Measurements from ENCODE around the gene WIPF2. TPM values are rescaled to one million over a fixed set of nuclear protein-coding genes. Genes with fewer than 3 reads are reported as not detected.

The WIPF2 gene
- total RNA-seq, 1 experiment from 2014 or later, result 37.2 TPM

DNA sequence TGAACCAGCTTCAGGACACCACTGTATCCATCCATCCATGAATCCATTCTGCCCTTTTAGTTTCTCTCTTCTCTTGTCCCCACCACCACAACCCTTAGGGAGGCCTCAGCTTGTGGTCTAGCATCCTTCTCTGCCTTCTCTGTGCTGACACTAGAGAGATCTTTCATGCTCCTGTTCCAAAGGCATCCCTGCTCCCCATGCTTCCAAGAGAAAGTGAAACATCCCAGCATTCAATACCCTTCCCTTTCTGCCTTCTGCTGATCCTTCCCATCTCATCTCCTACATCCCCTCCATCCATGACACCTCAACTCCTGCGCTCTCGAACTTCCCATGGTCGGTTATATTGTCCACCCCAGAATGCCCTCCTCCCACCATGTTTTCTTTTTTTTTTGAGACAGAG lies 31.9 kb upstream of the WIPF2 start:
- Histone ChIP-seq H4K20me1 (ENCODE audit: insufficient read depth) (no peaks in the 10 kb centered on the region), H3K27ac (no peak overlapping the region), H3K36me3 (ENCODE audit: low read depth) (no peaks in the 10 kb centered on the region), H3K9me2 (ENCODE audit: insufficient read depth) (no peaks in the 10 kb centered on the region), H3K27me3 (ENCODE audit: insufficient read depth, low read depth) (no peaks in the 10 kb centered on the region), H3F3A (ENCODE audit: insufficient read depth, low read depth) (0 out of 2 replicates have a peak, but pooled peaks cover 2% of the 10 kb centered on the region), H3K4me2 (no peak overlapping the region), H3K4me1 (replicated peaks; ENCODE audit: insufficient read depth) (peaks cover under 1% of the 10 kb centered on the region; the same call in 1 of the 2 replicates), H2AFZ (no peak overlapping the region), H3K9me3 (ENCODE audit: insufficient read depth, low read depth) (no peaks in the 10 kb centered on the region), H3K79me2 (ENCODE audit: low read depth) (no peaks in the 10 kb centered on the region), H3K4me3 (no peak overlapping the region)
- no TSS peak for BruUV-seq (replicated peaks)
- CTCF ChIA-PET, result no interaction called here
- DNase-seq, result no peak
- POLR2A ChIA-PET (ENCODE audit: unreplicated experiment), result no interaction called here
- intact Hi-C loops (cut with micrococcal nuclease; ENCODE audit: unreplicated experiment), result no loop called here
- TF ChIP-seq EZH2 (IDR thresholded peaks at IDR 0.05; ENCODE audit: low read depth), result no peak
- TF ChIP-seq, protein P1, sequence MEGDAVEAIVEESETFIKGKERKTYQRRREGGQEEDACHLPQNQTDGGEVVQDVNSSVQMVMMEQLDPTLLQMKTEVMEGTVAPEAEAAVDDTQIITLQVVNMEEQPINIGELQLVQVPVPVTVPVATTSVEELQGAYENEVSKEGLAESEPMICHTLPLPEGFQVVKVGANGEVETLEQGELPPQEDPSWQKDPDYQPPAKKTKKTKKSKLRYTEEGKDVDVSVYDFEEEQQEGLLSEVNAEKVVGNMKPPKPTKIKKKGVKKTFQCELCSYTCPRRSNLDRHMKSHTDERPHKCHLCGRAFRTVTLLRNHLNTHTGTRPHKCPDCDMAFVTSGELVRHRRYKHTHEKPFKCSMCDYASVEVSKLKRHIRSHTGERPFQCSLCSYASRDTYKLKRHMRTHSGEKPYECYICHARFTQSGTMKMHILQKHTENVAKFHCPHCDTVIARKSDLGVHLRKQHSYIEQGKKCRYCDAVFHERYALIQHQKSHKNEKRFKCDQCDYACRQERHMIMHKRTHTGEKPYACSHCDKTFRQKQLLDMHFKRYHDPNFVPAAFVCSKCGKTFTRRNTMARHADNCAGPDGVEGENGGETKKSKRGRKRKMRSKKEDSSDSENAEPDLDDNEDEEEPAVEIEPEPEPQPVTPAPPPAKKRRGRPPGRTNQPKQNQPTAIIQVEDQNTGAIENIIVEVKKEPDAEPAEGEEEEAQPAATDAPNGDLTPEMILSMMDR (conservative IDR thresholded peaks at IDR 0.05), result no peak

- BruUV-seq (replicated peaks), result no TSS peak
- intact Hi-C loops (cut with micrococcal nuclease; ENCODE audit: unreplicated experiment), result no loop called here
- Histone ChIP-seq H3K9me3 (ENCODE audit: insufficient read depth, low read depth) (no peaks in the 10 kb centered on the region), H3K27ac (no peak overlapping the region), H3K79me2 (ENCODE audit: low read depth) (no peaks in the 10 kb centered on the region), H3K9me2 (ENCODE audit: insufficient read depth) (no peaks in the 10 kb centered on the region), H2AFZ (no peak overlapping the region), H3K4me3 (no peak overlapping the region), H3K4me1 (replicated peaks; ENCODE audit: insufficient read depth) (no peaks in the 10 kb centered on the region), H4K20me1 (ENCODE audit: insufficient read depth) (no peaks in the 10 kb centered on the region), H3K27me3 (ENCODE audit: insufficient read depth, low read depth) (no peaks in the 10 kb centered on the region), H3K36me3 (ENCODE audit: low read depth) (no peaks in the 10 kb centered on the region), H3K4me2 (no peak overlapping the region), H3F3A (ENCODE audit: insufficient read depth, low read depth) (no peaks in the 10 kb centered on the region)
- CTCF ChIA-PET, result no interaction called here
- no peak for DNase-seq
- TF ChIP-seq EZH2 (IDR thresholded peaks at IDR 0.05; ENCODE audit: low read depth), result no peak
- TF ChIP-seq, protein P1 (conservative IDR thresholded peaks at IDR 0.05), result no peak
- POLR2A ChIA-PET (ENCODE audit: unreplicated experiment), result no interaction called here
Measured at GRCh38 chr17:40188694-40189093, 30.4 kb upstream of the WIPF2 start.

GRCh38 chr17:40190197-40191021 lies 28.7 kb upstream of the WIPF2 start:
- Histone ChIP-seq H3F3A (ENCODE audit: insufficient read depth, low read depth) (no peaks in the 10 kb centered on the region), H3K79me2 (ENCODE audit: low read depth) (no peaks in the 10 kb centered on the region), H3K9me3 (ENCODE audit: insufficient read depth, low read depth) (no peaks in the 10 kb centered on the region), H3K36me3 (ENCODE audit: low read depth) (no peaks in the 10 kb centered on the region), H3K4me3 (no peak overlapping the region), H2AFZ (no peak overlapping the region), H4K20me1 (ENCODE audit: insufficient read depth) (no peaks in the 10 kb centered on the region), H3K27me3 (ENCODE audit: insufficient read depth, low read depth) (no peaks in the 10 kb centered on the region), H3K4me2 (no peak overlapping the region), H3K27ac (no peak overlapping the region), H3K9me2 (ENCODE audit: insufficient read depth) (no peaks in the 10 kb centered on the region), H3K4me1 (replicated peaks; ENCODE audit: insufficient read depth) (no peaks in the 10 kb centered on the region)
- intact Hi-C loops (cut with micrococcal nuclease; ENCODE audit: unreplicated experiment), result no loop called here
- TF ChIP-seq EZH2 (IDR thresholded peaks at IDR 0.05; ENCODE audit: low read depth), result no peak
- TF ChIP-seq, protein P1 (conservative IDR thresholded peaks at IDR 0.05), result 0 out of 2 replicates have a peak, but pooled peaks have one; percentile 27
- DNase-seq, result no peak
- CTCF ChIA-PET, result interaction anchor here (0.6 kb wide), 1 partner anchor 51 kb away, joined by 6 read pairs; no protein-coding TSS in a partner anchor
- POLR2A ChIA-PET (ENCODE audit: unreplicated experiment), result interaction anchor here (0.5 kb wide), 1 partner anchor 91 kb away, joined by 3 read pairs; no protein-coding TSS in a partner anchor
- BruUV-seq (replicated peaks), result no TSS peak

All from PC-9 (cell line).